GM21390 (cell line): Measurements from ENCODE around the gene NSDHL.
A peak's percentile ranks its signal among the peaks of the same experiment; 100 is the strongest.

Source experiments
- ATAC-seq: cut with Tn5 transposase; IDR thresholded peaks from one replicate; pipeline ENCODE4 v1.9.1; 2021; ENCODE audit not compliant: unreplicated experiment

Gene NSDHL

GRCh38 chrX:152910018-152910417 lies 79.2 kb downstream of the NSDHL start:
- peak; percentile 66 for ATAC-seq

GRCh38 chrX:152912106-152912505 lies 81.2 kb downstream of the NSDHL start:
- ATAC-seq = no peak

GRCh38 chrX:152912641-152913040 lies 81.8 kb downstream of the NSDHL start:
- ATAC-seq = no peak

- ATAC-seq = no peak
Measured at GRCh38 chrX:152913346-152913745, 82.5 kb downstream of the NSDHL start.

- no peak for ATAC-seq
Measured at GRCh38 chrX:152913910-152914309, 83.0 kb downstream of the NSDHL start.

- ATAC-seq = peak; percentile 85
Measured at GRCh38 chrX:152915541-152916241, 84.8 kb downstream of the NSDHL start.

GRCh38 chrX:152917656-152918579 lies 87.1 kb downstream of the NSDHL start:
- no peak for ATAC-seq

- ATAC-seq = no peak
Measured at GRCh38 chrX:152918707-152919106, 87.8 kb downstream of the NSDHL start.
